ENCODE results near the gene OR6C68. TPM values are rescaled to one million over a fixed set of nuclear protein-coding genes. Genes with fewer than 3 reads are reported as not detected.
A peak's percentile ranks its signal among the peaks of the same experiment; 100 is the strongest.

OR6C68 gene
- total RNA-seq, 8 experiments from 2014 or later, result not detected

- H3K4me1 ChIP-seq (replicated peaks in 1 of 2), result no peaks in the 10 kb centered on the region
- WGBS, 10 experiments, result 0 to 71% (median 15%) methylated on average over 1 to 2 of the region's 2 CpGs; no CpG with 5 or more reads in 2 of the 10 experiments
- peak in 6 of 8 experiments; percentile 23 to 85 (median 55) for ATAC-seq (replicated peaks in 6 of 8)
- H3K4me3 ChIP-seq, result no peak overlapping the region
- H3K27ac ChIP-seq, result no peak overlapping the region
- in situ Hi-C loops (cut with MboI; ENCODE audit: low pct_unique_long_range_greater_than_20kb in 2 of 9, low sequenced_read_pairs in 9 of 9, unreplicated experiment in 9 of 9), result no loop called here
These were observed 7.7 kb downstream of the OR6C68 start for GRCh38 chr12:55499810-55500252.

DNA sequence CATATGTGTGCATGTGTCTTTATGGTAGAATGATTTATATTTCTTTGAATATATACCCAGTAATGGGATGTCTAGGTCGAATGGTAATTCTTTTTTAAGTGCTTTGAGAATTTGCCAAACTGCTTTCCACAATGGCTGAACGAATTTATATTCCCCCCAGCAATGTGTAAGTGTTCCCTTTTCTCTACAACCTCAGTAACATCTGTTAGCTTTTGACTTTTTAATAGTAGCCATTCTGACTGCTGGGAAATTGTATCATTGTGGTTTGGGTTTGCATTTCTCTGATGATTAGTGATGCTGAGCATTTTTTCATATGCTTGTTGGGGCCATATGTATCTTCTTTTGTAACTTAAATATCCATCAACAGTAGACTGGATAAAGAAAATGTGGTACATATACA lies 9.4 kb downstream of the OR6C68 start:
- in situ Hi-C loops (cut with MboI; ENCODE audit: low pct_unique_long_range_greater_than_20kb in 2 of 9, low sequenced_read_pairs in 9 of 9, unreplicated experiment in 9 of 9), result no loop called here
- Histone ChIP-seq H3K4me3 (no peak overlapping the region), H3K27ac (no peak overlapping the region), H3K4me1 (replicated peaks in 1 of 2) (no peaks in the 10 kb centered on the region)
- peak in 1 of 8 experiments; percentile 72 for ATAC-seq (replicated peaks in 6 of 8)
- WGBS, 10 experiments, result 0 to 66% (median 40%) methylated on average over 1 to 2 of the region's 2 CpGs; no CpG with 5 or more reads in 1 of the 10 experiments

- ATAC-seq (replicated peaks in 6 of 8), result no peak
- 0 to 86% (median 30%) methylated on average over 1 of the region's 1 CpG; no CpG with 5 or more reads in 6 of the 10 experiments for WGBS, 10 experiments
- in situ Hi-C loops (cut with MboI; ENCODE audit: low pct_unique_long_range_greater_than_20kb in 2 of 9, low sequenced_read_pairs in 9 of 9, unreplicated experiment in 9 of 9), result no loop called here
These were observed 23.5 kb downstream of the OR6C68 start for GRCh38 chr12:55515696-55516095.

GRCh38 chr12:55516391-55516790 lies 24.2 kb downstream of the OR6C68 start:
- H3K4me3 ChIP-seq, result no peak overlapping the region
- in situ Hi-C loops (cut with MboI; ENCODE audit: low pct_unique_long_range_greater_than_20kb in 2 of 9, low sequenced_read_pairs in 9 of 9, unreplicated experiment in 9 of 9), result no loop called here
- H3K27ac ChIP-seq, result no peak overlapping the region
- no peak for ATAC-seq (replicated peaks in 6 of 8)
- H3K4me1 ChIP-seq (replicated peaks in 1 of 2), result no peaks in the 10 kb centered on the region

More at GRCh38 chr12:55515696-55516095, 23.5 kb downstream of the OR6C68 start:
- H3K27ac ChIP-seq, result no peak overlapping the region
- no peaks in the 10 kb centered on the region for H3K4me1 ChIP-seq (replicated peaks in 1 of 2)
- no peak overlapping the region for H3K4me3 ChIP-seq

Other genes with a start within 250 kb of the OR6C68 start
- not detected for gene OR6C74, start 247.8 kb upstream of the OR6C68 start, total RNA-seq
- under 1 TPM in 1 of 8 experiments, not detected in 7; 0.24 TPM for gene OR6C6, start 195.8 kb upstream of the OR6C68 start, total RNA-seq
- gene OR6C1, start 178.0 kb upstream of the OR6C68 start, total RNA-seq, result under 1 TPM in 2 of 8 experiments, not detected in 6; 0.09 to 0.28 TPM
- gene OR6C3, start 161.6 kb upstream of the OR6C68 start, total RNA-seq, result under 1 TPM in 2 of 8 experiments, not detected in 6; 0.46 to 0.52 TPM
- under 1 TPM in 5 of 8 experiments, not detected in 3; 0.05 to 0.49 (median 0.21) TPM for gene OR6C75, start 129.4 kb upstream of the OR6C68 start, total RNA-seq
- gene OR6C65, start 91.8 kb upstream of the OR6C68 start, total RNA-seq, result not detected
- gene OR6C76, start 66.1 kb upstream of the OR6C68 start, total RNA-seq, result under 1 TPM in 1 of 8 experiments, not detected in 7; 0.33 TPM
- gene OR6C2, start 48.3 kb upstream of the OR6C68 start, total RNA-seq, result under 1 TPM in 2 of 8 experiments, not detected in 6; 0.20 to 0.38 TPM
- gene OR6C70, start 22.2 kb upstream of the OR6C68 start, total RNA-seq, result under 1 TPM in 1 of 8 experiments, not detected in 7; 0.33 TPM
- under 1 TPM in 3 of 8 experiments, not detected in 5; 0.10 to 0.28 (median 0.21) TPM for gene OR6C4, start 57.2 kb downstream of the OR6C68 start, total RNA-seq
- gene OR2AP1, start 80.1 kb downstream of the OR6C68 start, total RNA-seq, result under 1 TPM in 1 of 8 experiments, not detected in 7; 0.28 TPM
- gene OR10P1, start 144.5 kb downstream of the OR6C68 start, total RNA-seq, result 1 to 10 TPM in 1 of 8 experiments, under 1 TPM in 2, not detected in 5; 0.25 to 1.1 (median 0.45) TPM
- gene ITGA7, start 215.5 kb downstream of the OR6C68 start, total RNA-seq, result 10 to 100 TPM in 5 of 8 experiments, 1 to 10 TPM in 2, under 1 TPM in 1; 0.92 to 26.2 (median 12.3) TPM
- 100 to 1,000 TPM in 5 of 8 experiments, 10 to 100 TPM in 3; 65.7 to 166 (median 109) TPM for gene BLOC1S1, start 223.7 kb downstream of the OR6C68 start, total RNA-seq
- 10 to 100 TPM in 1 of 8 experiments, 1 to 10 TPM in 7; 1.4 to 23.6 (median 3.6) TPM for gene RDH5, start 228.0 kb downstream of the OR6C68 start, total RNA-seq
- gene CD63, start 236.6 kb downstream of the OR6C68 start, total RNA-seq, result 1,000 to 10,000 TPM in 1 of 8 experiments, 100 to 1,000 TPM in 7; 313 to 1,570 (median 525) TPM